ENCODE data around the gene SPSB1.

The SPSB1 gene

GRCh38 chr1:9397997-9398526, 105.4 kb downstream of the SPSB1 start:
- TF ChIP-seq CTCF (IDR thresholded peaks at IDR 0.05; ENCODE audit: unreplicated experiment in 3 of 3), result no peak
- Mint-ChIP-seq H3K9me3 (peaks cover 4% of the 10 kb centered on the region), H3K36me3 (ENCODE audit: low read depth) (no peaks in the 10 kb centered on the region), H3K4me3 (no peak overlapping the region), H3K27ac (peak overlapping the region; percentile 73 to 93 (median 83)), H3K4me1 (peaks cover 28% of the 10 kb centered on the region), H3K27me3 (ENCODE audit: low read depth) (peaks cover 13% of the 10 kb centered on the region)

- H3K36me3 Mint-ChIP-seq (ENCODE audit: low read depth), result no peaks in the 10 kb centered on the region
- peaks cover 34% of the 10 kb centered on the region for H3K4me1 Mint-ChIP-seq
- peak overlapping the region in 2 of 3 experiments; percentile 9 to 30 for H3K4me3 Mint-ChIP-seq
- H3K9me3 Mint-ChIP-seq, result peaks cover 4% of the 10 kb centered on the region
- peak overlapping the region; percentile 71 to 94 (median 91) for H3K27ac Mint-ChIP-seq
- H3K27me3 Mint-ChIP-seq (ENCODE audit: low read depth), result peaks cover 13% of the 10 kb centered on the region
- TF ChIP-seq CTCF (IDR thresholded peaks at IDR 0.05; ENCODE audit: unreplicated experiment in 3 of 3), result no peak
These were observed 107.1 kb downstream of the SPSB1 start for GRCh38 chr1:9399510-9400424.

- no peak for TF ChIP-seq CTCF (IDR thresholded peaks at IDR 0.05; ENCODE audit: unreplicated experiment in 3 of 3)
These were observed 107.9 kb downstream of the SPSB1 start for GRCh38 chr1:9400425-9401079.

GRCh38 chr1:9401080-9401453, 108.4 kb downstream of the SPSB1 start:
- no peak overlapping the region for H3K4me3 Mint-ChIP-seq
- H3K9me3 Mint-ChIP-seq, result no peaks in the 10 kb centered on the region
- H3K4me1 Mint-ChIP-seq, result peaks cover 36% of the 10 kb centered on the region
- peaks cover 4% of the 10 kb centered on the region for H3K27me3 Mint-ChIP-seq (ENCODE audit: low read depth)
- TF ChIP-seq CTCF (IDR thresholded peaks at IDR 0.05; ENCODE audit: unreplicated experiment in 3 of 3), result no peak
- H3K27ac Mint-ChIP-seq, result peak overlapping the region in 2 of 3 experiments; percentile 72 to 79
- H3K36me3 Mint-ChIP-seq (ENCODE audit: low read depth), result no peaks in the 10 kb centered on the region

More at GRCh38 chr1:9400425-9401079, 107.9 kb downstream of the SPSB1 start:
- peaks cover 7% of the 10 kb centered on the region for H3K27me3 Mint-ChIP-seq (ENCODE audit: low read depth)
- no peaks in the 10 kb centered on the region for H3K9me3 Mint-ChIP-seq
- H3K27ac Mint-ChIP-seq, result peak overlapping the region; percentile 71 to 94 (median 91)
- H3K36me3 Mint-ChIP-seq (ENCODE audit: low read depth), result no peaks in the 10 kb centered on the region
- H3K4me1 Mint-ChIP-seq, result peaks cover 34% of the 10 kb centered on the region
- H3K4me3 Mint-ChIP-seq, result no peak overlapping the region

GRCh38 chr1:9402256-9402616, 109.5 kb downstream of the SPSB1 start:
- Mint-ChIP-seq H3K27me3 (ENCODE audit: low read depth) (peaks cover 1% of the 10 kb centered on the region), H3K36me3 (ENCODE audit: low read depth) (no peaks in the 10 kb centered on the region), H3K4me3 (no peak overlapping the region), H3K4me1 (peaks cover 42% of the 10 kb centered on the region), H3K27ac (peak overlapping the region; percentile 21 to 79 (median 74)), H3K9me3 (no peaks in the 10 kb centered on the region)
- TF ChIP-seq CTCF (IDR thresholded peaks at IDR 0.05; ENCODE audit: unreplicated experiment in 3 of 3), result no peak

All from nephron (organoid).